ENCODE results near the gene MAML2. TPM values are rescaled to one million over a fixed set of nuclear protein-coding genes. Genes with fewer than 3 reads are reported as not detected.

The MAML2 gene
- polyA plus RNA-seq, 1 of the 3 experiments (the other 2 are of a cell fraction): 20.1 TPM

DNA sequence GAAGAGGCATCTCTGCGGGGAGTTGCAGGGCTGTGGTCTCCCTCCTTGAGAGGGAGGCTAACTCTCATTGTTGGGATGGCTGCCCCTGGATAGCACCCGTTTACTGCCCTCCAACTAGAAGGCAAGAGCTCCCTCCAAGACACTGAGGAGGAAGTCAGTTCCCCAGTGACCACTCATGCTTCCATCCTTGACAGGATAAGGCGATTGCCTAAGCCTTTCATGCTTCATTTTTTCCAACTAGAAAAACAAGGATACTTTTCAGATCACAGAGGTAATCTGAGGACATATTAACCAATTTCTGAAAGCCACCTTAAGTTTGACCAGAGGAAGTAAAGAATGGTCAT, 186.6 kb downstream of the MAML2 start:
- H3K4me3 ChIP-seq (ENCODE audit: low read depth in 2 of 2, low read length in 1 of 2): peak overlapping the region in 1 of 2 experiments; percentile 38; a peak in 1 of 4 replicates
- H2AFZ ChIP-seq (ENCODE audit: low read depth): no peak overlapping the region
- no peaks in the 10 kb centered on the region for H3K36me3 ChIP-seq (replicated peaks in 1 of 2; ENCODE audit: control insufficient read depth in 1 of 2, insufficient read depth in 2 of 2, low read length in 1 of 2)
- H3K4me2 ChIP-seq: peak overlapping the region; percentile 73
- no peak for DNase-seq
- H3K9me2 ChIP-seq: no peaks in the 10 kb centered on the region
- H3K27me3 ChIP-seq (ENCODE audit: insufficient read depth): no peaks in the 10 kb centered on the region
- H4K20me1 ChIP-seq (ENCODE audit: insufficient read depth): no peaks in the 10 kb centered on the region
- TF ChIP-seq, protein P1, sequence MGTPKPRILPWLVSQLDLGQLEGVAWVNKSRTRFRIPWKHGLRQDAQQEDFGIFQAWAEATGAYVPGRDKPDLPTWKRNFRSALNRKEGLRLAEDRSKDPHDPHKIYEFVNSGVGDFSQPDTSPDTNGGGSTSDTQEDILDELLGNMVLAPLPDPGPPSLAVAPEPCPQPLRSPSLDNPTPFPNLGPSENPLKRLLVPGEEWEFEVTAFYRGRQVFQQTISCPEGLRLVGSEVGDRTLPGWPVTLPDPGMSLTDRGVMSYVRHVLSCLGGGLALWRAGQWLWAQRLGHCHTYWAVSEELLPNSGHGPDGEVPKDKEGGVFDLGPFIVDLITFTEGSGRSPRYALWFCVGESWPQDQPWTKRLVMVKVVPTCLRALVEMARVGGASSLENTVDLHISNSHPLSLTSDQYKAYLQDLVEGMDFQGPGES (IDR thresholded peaks at IDR 0.05; ENCODE audit: low read depth, low read length): no peak
- no peak for TF ChIP-seq FOSL2 (IDR thresholded peaks at IDR 0.05; ENCODE audit: borderline replicate concordance, low read depth)
- TF ChIP-seq RFX5 (IDR thresholded peaks at IDR 0.05; ENCODE audit: low read length): no peak
- TF ChIP-seq, protein P2, sequence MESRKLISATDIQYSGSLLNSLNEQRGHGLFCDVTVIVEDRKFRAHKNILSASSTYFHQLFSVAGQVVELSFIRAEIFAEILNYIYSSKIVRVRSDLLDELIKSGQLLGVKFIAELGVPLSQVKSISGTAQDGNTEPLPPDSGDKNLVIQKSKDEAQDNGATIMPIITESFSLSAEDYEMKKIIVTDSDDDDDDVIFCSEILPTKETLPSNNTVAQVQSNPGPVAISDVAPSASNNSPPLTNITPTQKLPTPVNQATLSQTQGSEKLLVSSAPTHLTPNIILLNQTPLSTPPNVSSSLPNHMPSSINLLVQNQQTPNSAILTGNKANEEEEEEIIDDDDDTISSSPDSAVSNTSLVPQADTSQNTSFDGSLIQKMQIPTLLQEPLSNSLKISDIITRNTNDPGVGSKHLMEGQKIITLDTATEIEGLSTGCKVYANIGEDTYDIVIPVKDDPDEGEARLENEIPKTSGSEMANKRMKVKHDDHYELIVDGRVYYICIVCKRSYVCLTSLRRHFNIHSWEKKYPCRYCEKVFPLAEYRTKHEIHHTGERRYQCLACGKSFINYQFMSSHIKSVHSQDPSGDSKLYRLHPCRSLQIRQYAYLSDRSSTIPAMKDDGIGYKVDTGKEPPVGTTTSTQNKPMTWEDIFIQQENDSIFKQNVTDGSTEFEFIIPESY (IDR thresholded peaks at IDR 0.05; ENCODE audit: borderline replicate concordance, low read depth): no peak
- TF ChIP-seq JUND (IDR thresholded peaks at IDR 0.05): no peak
- TF ChIP-seq YY1 (IDR thresholded peaks at IDR 0.05; ENCODE audit: low read depth): no peak; the same call in 1 of the 2 replicates
- no peak for TF ChIP-seq MEF2A (IDR thresholded peaks at IDR 0.05; ENCODE audit: borderline replicate concordance, low read depth)
- no peak for TF ChIP-seq TCF12 (IDR thresholded peaks at IDR 0.05)
- TF ChIP-seq SMC3 (IDR thresholded peaks at IDR 0.05; ENCODE audit: low read depth, low read length): no peak
- TF ChIP-seq, protein P3, sequence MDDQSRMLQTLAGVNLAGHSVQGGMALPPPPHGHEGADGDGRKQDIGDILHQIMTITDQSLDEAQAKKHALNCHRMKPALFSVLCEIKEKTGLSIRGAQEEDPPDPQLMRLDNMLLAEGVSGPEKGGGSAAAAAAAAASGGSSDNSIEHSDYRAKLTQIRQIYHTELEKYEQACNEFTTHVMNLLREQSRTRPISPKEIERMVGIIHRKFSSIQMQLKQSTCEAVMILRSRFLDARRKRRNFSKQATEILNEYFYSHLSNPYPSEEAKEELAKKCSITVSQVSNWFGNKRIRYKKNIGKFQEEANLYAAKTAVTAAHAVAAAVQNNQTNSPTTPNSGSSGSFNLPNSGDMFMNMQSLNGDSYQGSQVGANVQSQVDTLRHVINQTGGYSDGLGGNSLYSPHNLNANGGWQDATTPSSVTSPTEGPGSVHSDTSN (IDR thresholded peaks at IDR 0.05): no peak; the same call in 1 of the 2 replicates
- CTCF ChIA-PET: no interaction called here
- H3K27ac ChIP-seq (ENCODE audit: low read depth in 2 of 2, low read length in 1 of 2): peak overlapping the region; percentile 85 to 99
- peaks cover 19 to 72% of the 10 kb centered on the region in 2 experiments for H3K4me1 ChIP-seq (ENCODE audit: control insufficient read depth in 1 of 2, insufficient read depth in 2 of 2, low read depth in 1 of 2, low read length in 1 of 2)
- H3K79me2 ChIP-seq (ENCODE audit: insufficient read depth): peaks cover 69% of the 10 kb centered on the region
- peak overlapping the region; percentile 82 for H3K9ac ChIP-seq
- no peaks in the 10 kb centered on the region for H3K9me3 ChIP-seq
- POLR2A ChIA-PET: no interaction called here
- peaks cover 46% of the 10 kb centered on the region for H3F3A ChIP-seq (replicated peaks; ENCODE audit: insufficient read depth)
- WGBS (ENCODE audit: low lambda C conversion rate): 8% methylated on average over 3 of the region's 3 CpGs

DNA sequence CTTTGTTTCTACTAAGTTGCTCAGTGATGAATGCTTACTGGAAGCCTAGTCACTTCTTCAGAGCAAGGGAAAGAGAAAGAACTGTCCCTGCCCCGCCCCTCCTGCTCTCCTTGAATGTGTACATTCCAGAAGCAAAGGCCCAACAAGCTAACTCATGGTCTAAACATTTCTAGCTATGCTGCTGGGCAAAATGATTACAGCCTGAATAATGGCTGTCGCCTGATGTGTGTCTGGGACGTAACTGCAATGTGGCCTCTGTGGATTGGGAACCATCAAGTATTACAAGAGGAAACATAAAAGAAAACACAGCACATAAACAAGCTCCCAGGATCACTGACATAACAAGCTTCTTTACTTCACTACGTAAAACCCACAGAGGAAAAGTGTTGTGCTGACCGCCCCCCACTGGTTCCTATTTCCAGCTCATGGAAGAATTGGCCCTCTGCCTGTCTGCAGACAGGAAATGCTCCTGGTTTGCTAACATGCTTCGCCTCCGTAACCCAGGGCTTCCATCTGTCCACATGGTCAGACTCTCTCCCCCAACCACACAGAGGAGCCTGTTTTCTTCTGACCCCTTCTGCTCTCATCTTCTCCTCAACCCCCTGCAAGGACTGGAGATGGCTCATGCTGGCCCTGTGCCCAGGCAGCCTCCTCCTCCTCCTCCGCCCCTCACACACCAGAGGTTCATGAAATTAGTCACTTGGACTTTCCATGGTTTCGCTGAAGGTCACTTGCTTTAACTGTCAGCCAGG, 187.2 kb downstream of the MAML2 start:
- Histone ChIP-seq H3K36me3 (replicated peaks in 1 of 2; ENCODE audit: control insufficient read depth in 1 of 2, insufficient read depth in 2 of 2, low read length in 1 of 2) (no peaks in the 10 kb centered on the region), H3K9ac (peak overlapping the region; percentile 82), H3K79me2 (ENCODE audit: insufficient read depth) (peaks cover 69% of the 10 kb centered on the region), H3K9me3 (no peaks in the 10 kb centered on the region), H3K4me1 (ENCODE audit: control insufficient read depth in 1 of 2, insufficient read depth in 2 of 2, low read depth in 1 of 2, low read length in 1 of 2) (peaks cover 19 to 71% of the 10 kb centered on the region in 2 experiments), H3K27me3 (ENCODE audit: insufficient read depth) (no peaks in the 10 kb centered on the region), H2AFZ (ENCODE audit: low read depth) (no peak overlapping the region), H3K4me3 (ENCODE audit: low read depth in 2 of 2, low read length in 1 of 2) (peak overlapping the region in 1 of 2 experiments; percentile 38; a peak in 1 of 4 replicates), H3K27ac (ENCODE audit: low read depth in 2 of 2, low read length in 1 of 2) (peak overlapping the region; percentile 85 to 99), H3F3A (replicated peaks; ENCODE audit: insufficient read depth) (peaks cover 47% of the 10 kb centered on the region), H3K4me2 (peak overlapping the region; percentile 73), H3K9me2 (no peaks in the 10 kb centered on the region), H4K20me1 (ENCODE audit: insufficient read depth) (no peaks in the 10 kb centered on the region)
- ChIA-PET CTCF (no interaction called here), POLR2A (no interaction called here)
- WGBS (ENCODE audit: low lambda C conversion rate): 8% methylated on average over 9 of the region's 9 CpGs
- peak; percentile 30 for DNase-seq
- TF ChIP-seq RAD21 (IDR thresholded peaks at IDR 0.05; ENCODE audit: low read length): peak; percentile 21; the same call in 1 of the 2 replicates
- TF ChIP-seq, protein P4, sequence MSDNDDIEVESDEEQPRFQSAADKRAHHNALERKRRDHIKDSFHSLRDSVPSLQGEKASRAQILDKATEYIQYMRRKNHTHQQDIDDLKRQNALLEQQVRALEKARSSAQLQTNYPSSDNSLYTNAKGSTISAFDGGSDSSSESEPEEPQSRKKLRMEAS (IDR thresholded peaks at IDR 0.05; ENCODE audit: low read depth): peak; percentile 91
- TF ChIP-seq, protein P1 (IDR thresholded peaks at IDR 0.05; ENCODE audit: low read depth, low read length): no peak
- TF ChIP-seq NFIC (IDR thresholded peaks at IDR 0.05; ENCODE audit: borderline replicate concordance): peak; percentile 97
- TF ChIP-seq JUND (IDR thresholded peaks at IDR 0.05): peak; percentile 69
- TF ChIP-seq MEF2A (IDR thresholded peaks at IDR 0.05; ENCODE audit: borderline replicate concordance, low read depth): no peak
- peak; percentile 80 for TF ChIP-seq TCF12 (IDR thresholded peaks at IDR 0.05)
- TF ChIP-seq NRF1 (IDR thresholded peaks at IDR 0.05; ENCODE audit: low read depth, low read length): no peak
- peak; percentile 84 for TF ChIP-seq FOSL2 (IDR thresholded peaks at IDR 0.05; ENCODE audit: borderline replicate concordance, low read depth)
- peak in 1 of 2 experiments; percentile 80; a peak in 2 of 4 replicates for TF ChIP-seq EP300 (IDR thresholded peaks at IDR 0.05; ENCODE audit: borderline replicate concordance in 1 of 2, low read depth in 1 of 2, low read length in 1 of 2)
- TF ChIP-seq YY1 (IDR thresholded peaks at IDR 0.05; ENCODE audit: low read depth): peak; percentile 38; the same call in 1 of the 2 replicates
- TF ChIP-seq MXI1 (IDR thresholded peaks at IDR 0.05; ENCODE audit: low read depth, low read length): no peak
- TF ChIP-seq, protein P5, sequence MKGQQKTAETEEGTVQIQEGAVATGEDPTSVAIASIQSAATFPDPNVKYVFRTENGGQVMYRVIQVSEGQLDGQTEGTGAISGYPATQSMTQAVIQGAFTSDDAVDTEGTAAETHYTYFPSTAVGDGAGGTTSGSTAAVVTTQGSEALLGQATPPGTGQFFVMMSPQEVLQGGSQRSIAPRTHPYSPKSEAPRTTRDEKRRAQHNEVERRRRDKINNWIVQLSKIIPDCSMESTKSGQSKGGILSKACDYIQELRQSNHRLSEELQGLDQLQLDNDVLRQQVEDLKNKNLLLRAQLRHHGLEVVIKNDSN (IDR thresholded peaks at IDR 0.05; ENCODE audit: borderline replicate concordance, low read depth): peak; percentile 57; the same call in 1 of the 2 replicates
- TF ChIP-seq, protein P6, sequence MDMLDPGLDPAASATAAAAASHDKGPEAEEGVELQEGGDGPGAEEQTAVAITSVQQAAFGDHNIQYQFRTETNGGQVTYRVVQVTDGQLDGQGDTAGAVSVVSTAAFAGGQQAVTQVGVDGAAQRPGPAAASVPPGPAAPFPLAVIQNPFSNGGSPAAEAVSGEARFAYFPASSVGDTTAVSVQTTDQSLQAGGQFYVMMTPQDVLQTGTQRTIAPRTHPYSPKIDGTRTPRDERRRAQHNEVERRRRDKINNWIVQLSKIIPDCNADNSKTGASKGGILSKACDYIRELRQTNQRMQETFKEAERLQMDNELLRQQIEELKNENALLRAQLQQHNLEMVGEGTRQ (IDR thresholded peaks at IDR 0.05; ENCODE audit: borderline replicate concordance, low read depth, low read length): no peak

Measured in SK-N-SH (cell line).